Stomach (tissue), 4 donors: Measurements from ENCODE around the gene RGMB.

Source experiments
- CTCF ChIP-seq, 7 experiments: fragments of 450-650 bp in 4 of 7; fragments of 200-600 bp in 3 of 7; sonication (generic) in 3 of 7; IDR thresholded peaks; one replicate each; pipeline ENCODE4 v1.5.1; 2016 to 2019; ENCODE audit warnings: antibody characterized with exemption in 7 of 7, control low read depth in 2 of 7, mild to moderate bottlenecking in 1 of 7
- EP300 ChIP-seq: sonication (generic); formaldehyde crosslinking; IDR thresholded peaks from one replicate; pipeline ENCODE4 v1.6.1; 2017; ENCODE audit warnings: antibody characterized with exemption
- POLR2AphosphoS5 ChIP-seq, 3 donors: sonication (generic); formaldehyde crosslinking; IDR thresholded peaks; one replicate each; pipeline ENCODE4 v1.6.1; 2016; ENCODE audit warnings: antibody characterized with exemption in 3 of 3

- TF ChIP-seq CTCF (IDR thresholded peaks at IDR 0.05) (no peak), EP300 (no peak), POLR2AphosphoS5 (IDR thresholded peaks at IDR 0.05) (no peak)
Observed at GRCh38 chr5:98786191-98786853, 12.9 kb downstream of the RGMB start.
